GM10248 (cell line): ENCODE results near the gene ARAF.

Experiments
- CTCF ChIA-PET: fragments of 300-600 bp; sonication (Branson Sonifier 250); formaldehyde crosslinking; extraction: SDS; loops from one replicate; lab custom pipeline; 2021; ENCODE audit warnings: antibody characterized with exemption; lab: Yijun Ruan, JAX
- POLR2A ChIA-PET: fragments of 350-650 bp; sonication (Branson Sonifier 250); formaldehyde crosslinking; extraction: SDS; loops from one replicate; lab custom pipeline; 2020; ENCODE audit warnings: antibody characterized with exemption; lab: Yijun Ruan, JAX
- DNase-seq: peaks from one replicate; pipeline ENCODE4 v3.0.0; 2012; ENCODE audit errors: extremely low spot score
- TF ChIP-seq, protein P1 (sequence below): IDR thresholded peaks from 2 replicates; pipeline ENCODE4 v1.5.1; 2012; ENCODE audit warnings: mild to moderate bottlenecking, low read depth; ENCODE audit errors: extremely low read depth, missing control alignments, control extremely low read depth

ARAF gene

DNA sequence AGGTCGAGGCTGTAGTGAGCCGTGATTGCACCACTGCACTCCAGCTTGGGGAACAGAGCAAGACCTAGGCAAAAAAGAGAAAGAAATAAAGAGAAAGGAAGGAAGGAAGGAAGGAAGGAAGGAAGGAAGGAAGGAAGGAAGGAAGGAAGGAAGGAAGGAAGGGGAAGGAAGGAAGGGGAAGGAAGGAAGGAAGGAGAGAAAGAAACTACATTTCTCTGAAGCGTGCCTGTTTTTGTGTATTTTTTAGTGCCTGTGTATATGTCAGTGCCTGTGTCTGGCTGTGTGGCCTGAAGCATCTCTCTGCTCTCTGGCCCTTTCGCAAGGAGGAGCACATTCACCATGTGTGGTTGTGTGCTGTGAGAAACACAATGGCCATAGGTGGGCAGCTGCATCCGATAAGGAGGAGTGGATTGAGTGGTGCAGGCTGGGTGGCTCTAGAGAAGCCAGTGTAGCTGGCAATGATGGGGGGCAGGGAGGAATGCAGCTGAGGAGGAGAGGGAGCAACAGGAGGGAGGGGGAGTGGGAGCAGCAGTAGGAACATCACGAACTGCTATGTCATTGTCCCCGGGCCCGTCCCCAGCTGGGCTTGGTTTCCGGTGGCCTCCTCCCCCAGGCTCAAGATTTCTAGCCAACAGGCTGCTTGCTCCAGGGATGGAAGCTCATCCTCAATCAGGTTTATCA, 47.3 kb downstream of the ARAF start:
- ChIA-PET POLR2A (no interaction called here), CTCF (no interaction called here)
- TF ChIP-seq, protein P1, sequence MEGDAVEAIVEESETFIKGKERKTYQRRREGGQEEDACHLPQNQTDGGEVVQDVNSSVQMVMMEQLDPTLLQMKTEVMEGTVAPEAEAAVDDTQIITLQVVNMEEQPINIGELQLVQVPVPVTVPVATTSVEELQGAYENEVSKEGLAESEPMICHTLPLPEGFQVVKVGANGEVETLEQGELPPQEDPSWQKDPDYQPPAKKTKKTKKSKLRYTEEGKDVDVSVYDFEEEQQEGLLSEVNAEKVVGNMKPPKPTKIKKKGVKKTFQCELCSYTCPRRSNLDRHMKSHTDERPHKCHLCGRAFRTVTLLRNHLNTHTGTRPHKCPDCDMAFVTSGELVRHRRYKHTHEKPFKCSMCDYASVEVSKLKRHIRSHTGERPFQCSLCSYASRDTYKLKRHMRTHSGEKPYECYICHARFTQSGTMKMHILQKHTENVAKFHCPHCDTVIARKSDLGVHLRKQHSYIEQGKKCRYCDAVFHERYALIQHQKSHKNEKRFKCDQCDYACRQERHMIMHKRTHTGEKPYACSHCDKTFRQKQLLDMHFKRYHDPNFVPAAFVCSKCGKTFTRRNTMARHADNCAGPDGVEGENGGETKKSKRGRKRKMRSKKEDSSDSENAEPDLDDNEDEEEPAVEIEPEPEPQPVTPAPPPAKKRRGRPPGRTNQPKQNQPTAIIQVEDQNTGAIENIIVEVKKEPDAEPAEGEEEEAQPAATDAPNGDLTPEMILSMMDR: no peak
- DNase-seq: no peak

DNA sequence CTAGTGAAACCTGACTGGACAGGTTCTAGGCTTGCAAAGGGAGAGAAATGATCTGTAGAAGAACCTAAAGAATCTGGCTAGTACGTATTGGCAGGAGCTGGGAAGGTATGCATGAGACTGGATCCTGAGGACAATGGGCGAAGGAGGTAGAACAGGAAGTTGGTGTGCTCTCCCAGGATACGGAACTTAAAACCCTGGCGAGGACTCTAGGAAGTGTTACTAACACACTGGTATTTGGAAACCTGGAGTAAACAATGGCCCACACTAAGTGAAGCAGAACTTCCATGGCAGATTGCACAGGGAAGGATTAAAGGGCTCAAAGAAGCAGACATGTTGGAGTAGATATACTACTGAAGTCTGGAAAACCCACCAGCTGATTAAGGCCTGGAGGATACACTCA, 49.5 kb downstream of the ARAF start:
- CTCF ChIA-PET: no interaction called here

DNA sequence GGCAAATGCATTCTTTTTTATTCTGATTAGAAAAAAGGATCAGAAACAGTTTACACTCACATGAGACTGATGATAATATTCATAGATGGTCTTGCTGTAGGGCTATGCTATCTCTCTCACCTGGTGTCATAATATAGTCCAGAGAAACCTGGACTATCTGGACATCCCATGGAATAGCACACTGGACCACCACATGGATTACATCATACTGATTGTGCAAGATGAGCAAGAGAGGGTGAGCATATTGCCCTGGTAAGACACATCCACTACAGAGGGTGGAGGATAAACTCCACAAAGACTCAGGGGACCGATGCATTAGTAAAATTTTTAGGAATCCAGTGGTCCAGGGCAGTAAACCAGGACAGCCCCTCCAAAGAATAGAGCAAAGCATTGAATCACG, 50.5 kb downstream of the ARAF start:
- POLR2A ChIA-PET: no interaction called here
- TF ChIP-seq, protein P1: no peak
- CTCF ChIA-PET: no interaction called here
- DNase-seq: no peak

More for the DNA sequence above, 49.5 kb downstream of the ARAF start:
- TF ChIP-seq, protein P1: no peak
- POLR2A ChIA-PET: no interaction called here
- no peak for DNase-seq

DNA sequence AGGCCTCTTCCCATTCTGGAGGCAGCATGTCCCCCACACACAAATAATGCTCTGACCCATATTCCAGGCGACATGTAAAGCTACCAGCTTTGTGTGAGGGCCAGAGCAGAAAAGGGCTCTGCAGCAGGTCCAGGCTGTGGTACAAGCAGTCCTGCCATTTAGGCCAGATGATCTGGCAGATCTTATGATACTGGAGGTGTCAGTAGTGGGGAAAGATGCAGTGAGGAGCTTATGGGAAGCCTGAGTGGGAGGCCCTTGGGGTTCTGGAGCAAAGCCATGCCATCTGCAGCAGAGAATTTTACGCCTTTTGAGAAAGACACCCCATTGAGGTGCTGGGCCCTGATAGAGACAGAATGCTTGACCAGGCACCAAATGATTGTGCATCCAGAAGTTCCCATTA, 50.9 kb downstream of the ARAF start:
- no peak for DNase-seq
- CTCF ChIA-PET: no interaction called here
- TF ChIP-seq, protein P1: no peak
- POLR2A ChIA-PET: no interaction called here

DNA sequence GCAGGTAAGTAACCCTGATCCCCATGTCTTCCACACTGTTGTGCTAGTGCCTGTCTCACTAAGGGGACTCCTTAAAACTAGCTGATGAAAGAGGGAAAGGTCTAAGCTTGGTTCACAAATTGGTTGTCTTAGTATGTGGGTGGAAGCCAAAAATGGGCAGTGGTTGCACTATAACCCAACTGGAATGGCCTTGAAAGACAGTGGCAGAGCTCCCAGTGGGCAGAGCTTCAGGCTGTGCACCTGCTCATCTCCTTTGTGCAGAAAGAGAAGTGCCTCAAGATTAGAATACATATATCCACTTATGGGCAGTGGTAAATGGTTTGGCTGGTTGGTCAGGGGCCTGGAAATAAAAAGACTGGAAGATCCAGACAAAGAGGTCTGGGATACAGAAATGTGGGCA, 51.4 kb downstream of the ARAF start:
- TF ChIP-seq, protein P1: no peak
- POLR2A ChIA-PET: no interaction called here
- CTCF ChIA-PET: no interaction called here
- DNase-seq: no peak

DNA sequence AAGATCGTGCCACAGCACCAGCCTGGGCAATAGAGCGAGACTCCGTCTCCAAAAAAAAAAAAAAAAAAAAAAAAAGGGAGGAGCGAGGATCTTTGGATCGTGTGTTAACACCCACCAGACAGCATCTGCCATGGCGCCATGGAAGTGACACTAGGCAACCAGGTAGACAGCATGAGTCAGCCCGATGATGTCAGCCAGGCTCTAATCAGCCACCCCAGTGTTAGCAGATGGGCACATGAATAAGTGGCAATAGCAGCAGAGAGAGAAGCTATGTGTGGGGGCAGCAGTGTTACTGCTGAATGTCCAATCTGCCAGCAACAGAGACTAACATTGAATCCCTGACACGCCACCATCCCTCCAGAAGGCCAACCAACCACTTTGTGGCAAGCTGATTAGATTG, 52.1 kb downstream of the ARAF start:
- ChIA-PET POLR2A (no interaction called here), CTCF (interaction anchor here (1.0 to 1.6 kb wide), 3 partner anchors 10 to 42 kb away, joined by 3 to 6 read pairs (median 3); no protein-coding TSS in a partner anchor)
- DNase-seq: no peak
- TF ChIP-seq, protein P1: no peak
